ENCODE data around the gene CCNB1IP1.

- no peak for TF ChIP-seq CTCF (conservative IDR thresholded peaks at IDR 0.05; ENCODE audit: low read depth, low read length)
- TF ChIP-seq EZH2 (IDR thresholded peaks at IDR 0.05; ENCODE audit: borderline replicate concordance, low read depth, low read length, poor library complexity, severe bottlenecking): no peak
These were observed 44.1 kb upstream of the CCNB1IP1 start for GRCh38 chr14:20377171-20377570.

Data from A673 (cell line).